Ovary (tissue), 3 donors: ENCODE data around the gene PTPN14.

Experiments used
- EP300 ChIP-seq: sonication (generic); formaldehyde crosslinking; IDR thresholded peaks from one replicate; pipeline ENCODE4 v1.6.1; 2017; ENCODE audit warnings: antibody characterized with exemption
- POLR2A ChIP-seq: fragments of 450-650 bp; IDR thresholded peaks from one replicate; pipeline ENCODE4 v1.6.1; 2017; ENCODE audit warnings: antibody characterized with exemption, mild to moderate bottlenecking, moderate library complexity
- TF ChIP-seq, protein P1 (sequence below), 3 donors: fragments of 450-650 bp in 2 of 3; fragments of 200-600 bp in 1 of 3; IDR thresholded peaks; one replicate each; pipeline versions ENCODE4 v1.5.1 to v1.8.0; 2016 to 2022; ENCODE audit warnings: antibody characterized with exemption in 3 of 3, mild to moderate bottlenecking in 1 of 3
- donor health status: DM: no; HTN: no; CAD: no.

DNA sequence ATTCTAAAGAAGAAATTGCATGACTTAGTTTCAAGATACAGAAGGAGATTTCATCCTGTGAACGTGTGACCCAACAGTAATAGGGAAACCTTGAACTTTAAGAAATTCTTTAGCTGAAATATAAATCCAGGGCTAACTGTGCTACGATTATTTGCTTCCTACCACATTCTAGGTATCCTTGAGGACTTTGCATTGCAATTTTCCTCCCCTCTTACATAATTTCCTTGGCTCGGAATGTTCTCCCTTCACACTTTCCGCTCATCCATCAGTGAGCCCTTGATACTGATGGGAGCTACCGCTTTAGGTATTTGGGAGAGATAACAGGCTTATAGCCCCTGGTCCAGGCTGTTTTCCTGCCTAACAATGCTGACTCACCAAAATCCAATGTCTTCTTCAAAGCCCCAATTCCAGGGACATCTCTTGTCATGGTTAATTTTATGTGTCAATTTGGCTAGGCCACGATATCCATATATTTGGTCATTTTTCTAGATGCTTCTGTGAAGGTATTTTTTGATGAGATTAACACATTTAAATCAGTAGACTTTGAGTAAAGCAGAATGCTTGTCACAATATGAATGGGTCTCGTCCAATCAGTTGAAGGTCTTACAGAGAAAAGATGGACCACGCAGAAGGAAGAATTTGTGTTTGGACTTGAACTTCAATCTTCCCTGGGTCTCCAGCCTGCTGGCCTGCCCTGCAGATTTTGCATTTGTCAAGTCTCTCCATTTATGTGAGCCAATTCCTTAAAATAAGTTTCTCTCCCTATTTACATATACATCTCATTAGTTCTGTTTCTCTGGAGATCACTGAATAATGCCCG lies 121.2 kb downstream of the PTPN14 start:
- TF ChIP-seq POLR2A (no peak), EP300 (no peak)
- TF ChIP-seq, protein P1, sequence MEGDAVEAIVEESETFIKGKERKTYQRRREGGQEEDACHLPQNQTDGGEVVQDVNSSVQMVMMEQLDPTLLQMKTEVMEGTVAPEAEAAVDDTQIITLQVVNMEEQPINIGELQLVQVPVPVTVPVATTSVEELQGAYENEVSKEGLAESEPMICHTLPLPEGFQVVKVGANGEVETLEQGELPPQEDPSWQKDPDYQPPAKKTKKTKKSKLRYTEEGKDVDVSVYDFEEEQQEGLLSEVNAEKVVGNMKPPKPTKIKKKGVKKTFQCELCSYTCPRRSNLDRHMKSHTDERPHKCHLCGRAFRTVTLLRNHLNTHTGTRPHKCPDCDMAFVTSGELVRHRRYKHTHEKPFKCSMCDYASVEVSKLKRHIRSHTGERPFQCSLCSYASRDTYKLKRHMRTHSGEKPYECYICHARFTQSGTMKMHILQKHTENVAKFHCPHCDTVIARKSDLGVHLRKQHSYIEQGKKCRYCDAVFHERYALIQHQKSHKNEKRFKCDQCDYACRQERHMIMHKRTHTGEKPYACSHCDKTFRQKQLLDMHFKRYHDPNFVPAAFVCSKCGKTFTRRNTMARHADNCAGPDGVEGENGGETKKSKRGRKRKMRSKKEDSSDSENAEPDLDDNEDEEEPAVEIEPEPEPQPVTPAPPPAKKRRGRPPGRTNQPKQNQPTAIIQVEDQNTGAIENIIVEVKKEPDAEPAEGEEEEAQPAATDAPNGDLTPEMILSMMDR (IDR thresholded peaks at IDR 0.05): no peak
